COLO668 (cell line): ENCODE data around the gene B3GALT4.

Experiments used
- DNase-seq: peaks from one replicate; lab custom pipeline; 2025; ENCODE audit not compliant: unreplicated experiment; lab: John Stamatoyannopoulos, UW

Gene B3GALT4

GRCh38 chr6:33290459-33290858 is 13.5 kb downstream of the B3GALT4 start:
- no peak for DNase-seq

DNA sequence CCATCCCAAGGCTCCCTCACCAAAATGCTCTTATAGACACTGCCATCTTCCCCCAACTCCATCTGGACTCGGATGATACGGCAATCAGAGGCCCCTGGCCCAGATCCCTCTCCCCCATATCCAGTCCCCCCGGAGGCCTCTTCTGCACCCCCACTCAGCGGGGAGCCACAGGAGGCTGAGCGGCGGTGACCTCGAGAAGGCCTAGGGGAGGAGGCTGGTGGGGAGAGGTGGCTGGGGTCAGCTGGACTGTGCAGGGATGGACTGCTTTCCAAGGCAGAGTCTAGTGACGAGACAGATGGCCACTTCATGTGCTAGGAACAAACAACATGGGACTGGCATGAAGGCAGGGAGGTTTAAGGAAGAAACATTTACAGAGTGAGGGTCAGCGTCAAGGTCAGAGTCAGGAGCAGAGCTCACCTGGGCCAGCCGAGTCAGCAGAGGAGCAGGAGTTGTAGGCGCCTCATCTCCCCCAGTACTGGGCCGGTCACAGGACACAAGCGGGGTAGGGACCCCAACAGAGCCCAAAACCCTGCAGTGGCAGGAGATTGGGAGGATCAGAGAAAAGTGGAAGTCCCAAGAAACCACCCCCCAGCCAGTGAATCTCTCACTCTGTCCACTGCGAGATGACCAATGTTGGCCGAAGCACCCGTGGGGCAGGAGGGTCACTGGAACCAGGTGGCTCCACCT is 16.2 kb downstream of the B3GALT4 start:
- DNase-seq, result no peak

GRCh38 chr6:33294086-33294823 is 17.3 kb downstream of the B3GALT4 start:
- DNase-seq, result no peak

DNA sequence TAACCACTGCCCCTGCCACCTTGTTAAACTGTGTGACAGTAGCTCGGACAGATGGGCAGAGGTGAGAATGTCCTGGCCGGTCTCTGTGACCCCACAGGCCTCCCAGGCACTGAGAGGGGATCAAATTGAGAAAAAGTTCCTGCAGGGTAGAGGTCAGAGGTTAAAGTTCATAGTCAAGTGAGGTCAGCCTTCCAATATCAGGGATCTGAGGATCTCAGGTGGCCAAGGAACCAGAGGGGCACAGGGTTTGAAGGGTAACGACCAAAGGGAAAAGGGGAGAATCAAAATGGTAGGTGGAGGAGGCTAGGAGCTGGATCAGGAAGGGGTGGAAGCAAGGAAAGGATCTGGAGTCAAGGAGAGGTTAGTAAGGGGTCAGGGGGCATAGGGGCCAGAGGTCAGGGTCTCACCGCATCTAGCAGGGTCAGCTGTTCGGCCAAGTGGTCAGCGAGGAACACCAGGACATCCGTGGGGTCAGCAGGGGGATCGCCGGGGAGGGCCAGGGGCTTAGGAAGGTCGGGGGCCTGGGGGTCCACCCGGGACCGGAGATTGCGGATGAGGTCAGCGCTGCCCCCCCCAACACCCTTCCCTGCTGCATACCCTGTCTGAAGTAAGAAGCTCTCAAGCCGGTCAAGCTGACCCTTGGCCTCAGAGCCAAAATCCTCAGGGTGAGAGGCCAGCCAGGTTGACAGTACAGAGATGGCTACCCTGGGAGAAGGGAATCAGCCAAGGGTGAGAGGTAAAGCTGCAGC is 18.9 kb downstream of the B3GALT4 start:
- DNase-seq, result no peak

GRCh38 chr6:33296797-33297405 is 20.0 kb downstream of the B3GALT4 start:
- no peak for DNase-seq

DNA sequence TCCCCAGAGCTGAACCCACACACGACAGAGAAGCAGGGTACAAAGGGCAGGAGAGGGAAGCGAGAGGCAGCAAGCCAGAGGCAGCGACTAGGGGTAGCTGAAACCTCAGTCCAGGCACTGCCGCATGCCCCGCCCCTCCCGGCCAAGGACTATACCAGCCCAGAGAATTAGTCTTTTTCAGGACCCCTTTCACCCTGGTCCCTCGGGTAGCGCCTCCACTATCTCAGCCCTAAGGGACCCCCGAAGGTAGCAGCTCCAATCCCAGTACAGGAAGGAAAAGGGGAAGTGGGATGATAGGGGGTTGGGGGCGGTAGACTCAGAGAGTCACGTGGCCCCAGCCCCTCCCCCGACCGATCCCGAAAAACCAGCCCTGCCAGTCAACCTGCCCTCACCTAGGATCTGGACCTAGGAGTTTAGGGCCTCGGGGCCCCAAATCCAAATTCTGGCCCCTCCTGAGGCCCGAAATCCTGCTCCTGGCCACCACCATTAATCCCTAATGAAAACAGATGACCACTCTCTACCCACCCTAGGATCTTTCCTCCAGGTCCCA is 20.6 kb downstream of the B3GALT4 start:
- DNase-seq, result no peak

- peak; percentile 43 for DNase-seq
These were observed 21.2 kb downstream of the B3GALT4 start for GRCh38 chr6:33297956-33298772.

DNA sequence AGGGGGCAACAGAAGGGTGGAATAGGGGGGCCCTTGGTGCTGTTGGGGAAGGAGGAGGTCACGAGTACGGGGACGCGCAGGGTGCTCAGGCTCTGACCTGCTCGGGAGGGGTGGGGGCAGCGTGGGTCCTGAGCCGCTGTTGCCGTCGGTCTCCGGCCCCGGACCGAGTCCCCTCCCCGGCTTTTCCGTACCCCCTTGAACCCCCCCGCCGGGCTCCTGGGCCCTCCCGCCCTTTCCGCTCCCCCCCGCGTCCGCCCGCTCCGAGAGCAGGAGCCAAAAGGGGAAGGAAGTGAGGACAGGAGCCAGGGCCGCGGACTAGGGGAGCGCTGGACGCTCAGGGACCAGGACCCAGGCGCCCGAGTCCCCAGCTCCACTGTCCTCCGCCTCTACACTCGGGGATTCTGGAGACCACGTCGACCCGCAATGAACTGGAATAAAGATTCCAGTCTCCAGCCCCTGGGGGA is 21.9 kb downstream of the B3GALT4 start, which contains the start of gene RGL2:
Gene RGL2, minus strand, starts transcription at position 170 of the 464 bp plus-strand sequence. CDS start 332 bp downstream, outside the sequence.
- peak; percentile 50 for DNase-seq

GRCh38 chr6:33299237-33299944 is 22.5 kb downstream of the B3GALT4 start:
- DNase-seq, result peak; percentile 91

DNA sequence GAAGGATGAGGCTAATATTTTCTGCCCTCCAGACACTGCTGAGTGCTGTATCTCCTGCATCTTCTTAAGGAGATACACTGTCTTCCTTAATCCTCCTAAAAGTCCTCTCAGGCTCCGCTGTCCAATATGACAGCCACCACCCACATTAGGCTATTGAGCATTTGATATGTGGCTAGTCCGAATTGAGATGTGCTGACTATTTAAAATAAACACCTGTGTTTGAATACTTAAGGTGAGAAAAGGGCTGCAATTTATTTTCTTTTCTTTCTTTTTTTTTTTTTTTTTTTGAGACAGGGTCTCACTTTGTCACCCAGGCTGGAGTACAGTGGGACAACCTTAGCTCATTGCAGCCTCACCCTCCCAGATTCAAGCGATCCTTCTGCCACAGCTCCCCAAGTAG is 25.0 kb downstream of the B3GALT4 start:
- no peak for DNase-seq

- DNase-seq, result no peak
These were observed 27.3 kb downstream of the B3GALT4 start for GRCh38 chr6:33304216-33304615.

DNA sequence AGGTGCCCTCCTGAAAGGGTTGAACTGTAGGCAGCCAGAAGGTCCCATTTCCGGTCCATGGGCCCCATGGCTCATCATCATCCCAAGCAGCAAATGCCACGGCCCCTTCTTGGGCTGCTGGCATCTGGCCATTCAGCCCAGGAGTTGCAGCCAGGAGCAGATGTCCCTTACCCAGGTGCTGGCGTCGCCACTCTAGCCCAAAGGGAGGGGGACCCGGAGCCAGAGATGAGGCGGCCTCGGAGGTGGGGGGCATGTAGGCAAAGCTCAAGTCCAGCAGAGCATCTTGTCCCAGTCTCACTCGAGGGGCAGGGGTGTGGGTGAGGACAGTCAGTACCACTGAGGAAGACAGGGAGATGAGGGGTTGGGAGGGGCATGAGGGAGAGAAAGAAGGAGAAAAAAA is 28.1 kb downstream of the B3GALT4 start:
- no peak for DNase-seq

DNA sequence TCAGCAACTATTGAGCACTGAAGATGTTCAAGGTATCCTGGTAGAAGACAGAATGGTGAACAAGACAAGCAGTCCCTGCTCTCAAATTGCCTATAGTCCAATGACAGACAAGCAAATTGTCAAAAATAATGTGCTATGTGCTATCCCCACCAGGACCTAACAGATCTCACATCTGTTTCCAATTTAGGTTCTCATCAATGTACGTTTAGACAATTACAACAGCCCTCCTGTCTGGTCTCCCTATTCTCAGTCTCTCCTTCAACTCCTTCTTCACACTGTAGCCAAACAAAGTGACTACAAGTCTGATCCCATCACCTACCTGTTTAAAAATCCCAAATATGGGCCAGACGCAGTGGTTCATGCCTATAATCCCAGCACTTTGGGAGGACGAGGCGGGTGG is 29.4 kb downstream of the B3GALT4 start:
- no peak for DNase-seq

DNA sequence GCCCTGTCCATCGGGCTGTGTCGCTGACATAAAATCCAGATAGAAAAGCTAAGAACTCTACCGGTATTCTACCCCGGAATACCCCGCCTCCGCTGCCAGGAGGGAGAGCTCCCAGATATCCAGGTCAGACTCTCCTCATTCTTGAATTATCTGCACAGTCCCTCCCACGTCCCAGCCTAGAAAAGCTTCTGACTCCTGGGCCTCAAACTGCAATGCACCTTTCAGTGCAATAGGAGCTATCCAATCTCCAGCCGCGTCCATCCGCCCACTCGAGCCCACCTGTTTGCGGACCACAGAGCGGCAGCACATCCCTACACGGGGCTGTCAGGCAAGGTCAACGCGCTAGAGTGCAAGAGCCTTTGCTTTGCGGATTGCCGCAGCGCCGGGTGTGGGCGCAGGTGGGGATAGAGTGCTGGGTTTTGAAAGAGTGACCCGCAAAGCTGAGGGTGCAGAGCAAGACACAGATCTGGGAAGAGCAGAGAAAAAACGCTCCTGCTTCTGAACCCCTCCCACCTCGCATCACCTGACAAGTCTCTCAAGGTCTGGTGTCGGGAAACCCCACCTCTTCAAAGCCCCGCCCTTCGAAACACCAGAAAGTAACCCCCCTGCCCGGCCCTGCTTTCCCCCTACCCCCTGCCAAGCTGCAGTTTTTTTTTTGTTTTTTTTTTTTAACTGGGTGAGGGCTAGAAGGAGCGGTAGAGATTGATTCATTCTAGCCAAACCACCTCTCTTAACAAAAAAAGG is 35.6 kb downstream of the B3GALT4 start:
- peak; percentile 58 for DNase-seq

- DNase-seq, result peak; percentile 28
These were observed 36.3 kb downstream of the B3GALT4 start for GRCh38 chr6:33313105-33313708.

GRCh38 chr6:33313709-33314514 is 37.0 kb downstream of the B3GALT4 start, which contains the start of gene TAPBP:
Gene TAPBP, minus strand, starts transcription at chr6:33314078. Its CDS starts 37 bp downstream, at chr6:33314041.
- peak; percentile 62 for DNase-seq

GRCh38 chr6:33314515-33314942 is 37.6 kb downstream of the B3GALT4 start:
- peak; percentile 55 for DNase-seq
